Measurements from ENCODE around the gene BPIFA2.

Gene BPIFA2

DNA sequence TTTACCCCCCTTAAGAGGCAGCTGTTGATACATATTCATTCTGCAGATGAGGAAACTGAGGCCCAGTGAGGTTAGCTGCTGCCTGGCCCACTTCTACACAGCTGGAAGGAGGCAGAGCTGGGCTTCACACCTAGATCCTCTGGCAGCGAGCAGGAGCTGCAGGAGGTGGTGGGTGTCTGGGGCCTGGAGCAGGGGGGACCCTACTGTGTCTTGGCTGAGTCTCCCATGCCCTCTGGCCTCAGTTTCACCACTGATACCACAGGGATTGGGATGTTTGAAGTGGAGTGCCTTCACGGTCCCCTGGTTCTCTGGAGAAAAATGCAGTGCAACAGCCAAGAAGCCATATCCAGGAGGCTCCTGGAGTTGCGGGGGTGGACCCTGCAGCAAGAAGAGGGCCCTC, 8.2 kb upstream of the BPIFA2 start:
- Histone ChIP-seq H3K4me1 (ENCODE audit: insufficient read depth, low read length, poor library complexity, severe bottlenecking) (no peaks in the 10 kb centered on the region), H3K27me3 (ENCODE audit: insufficient read depth, low read length, poor library complexity, severe bottlenecking) (no peaks in the 10 kb centered on the region), H3K9me3 (ENCODE audit: insufficient read depth, low read depth, low read length) (no peaks in the 10 kb centered on the region), H3K9me2 (replicated peaks; ENCODE audit: low read depth, low read length) (no peaks in the 10 kb centered on the region), H3K36me3 (ENCODE audit: insufficient read depth, low read length) (no peaks in the 10 kb centered on the region), H3F3A (ENCODE audit: low read depth) (no peaks in the 10 kb centered on the region), H2AFZ (ENCODE audit: low read length) (no peak overlapping the region), H3K4me2 (ENCODE audit: low read depth, low read length, poor library complexity, severe bottlenecking) (no peak overlapping the region), H3K79me2 (ENCODE audit: insufficient read depth, low read length) (no peaks in the 10 kb centered on the region), H3K4me3 (ENCODE audit: low read length, poor library complexity, severe bottlenecking) (no peak overlapping the region), H3K9ac (ENCODE audit: low read depth, low read length, poor library complexity, severe bottlenecking) (no peak overlapping the region), H4K20me1 (ENCODE audit: insufficient read depth, low read length, poor library complexity, severe bottlenecking) (no peaks in the 10 kb centered on the region)
- TF ChIP-seq EZH2phosphoT487 (IDR thresholded peaks at IDR 0.05; ENCODE audit: borderline replicate concordance) = no peak
- TF ChIP-seq, protein P1, sequence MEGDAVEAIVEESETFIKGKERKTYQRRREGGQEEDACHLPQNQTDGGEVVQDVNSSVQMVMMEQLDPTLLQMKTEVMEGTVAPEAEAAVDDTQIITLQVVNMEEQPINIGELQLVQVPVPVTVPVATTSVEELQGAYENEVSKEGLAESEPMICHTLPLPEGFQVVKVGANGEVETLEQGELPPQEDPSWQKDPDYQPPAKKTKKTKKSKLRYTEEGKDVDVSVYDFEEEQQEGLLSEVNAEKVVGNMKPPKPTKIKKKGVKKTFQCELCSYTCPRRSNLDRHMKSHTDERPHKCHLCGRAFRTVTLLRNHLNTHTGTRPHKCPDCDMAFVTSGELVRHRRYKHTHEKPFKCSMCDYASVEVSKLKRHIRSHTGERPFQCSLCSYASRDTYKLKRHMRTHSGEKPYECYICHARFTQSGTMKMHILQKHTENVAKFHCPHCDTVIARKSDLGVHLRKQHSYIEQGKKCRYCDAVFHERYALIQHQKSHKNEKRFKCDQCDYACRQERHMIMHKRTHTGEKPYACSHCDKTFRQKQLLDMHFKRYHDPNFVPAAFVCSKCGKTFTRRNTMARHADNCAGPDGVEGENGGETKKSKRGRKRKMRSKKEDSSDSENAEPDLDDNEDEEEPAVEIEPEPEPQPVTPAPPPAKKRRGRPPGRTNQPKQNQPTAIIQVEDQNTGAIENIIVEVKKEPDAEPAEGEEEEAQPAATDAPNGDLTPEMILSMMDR (conservative IDR thresholded peaks at IDR 0.05; ENCODE audit: low read length) = no peak

DNA sequence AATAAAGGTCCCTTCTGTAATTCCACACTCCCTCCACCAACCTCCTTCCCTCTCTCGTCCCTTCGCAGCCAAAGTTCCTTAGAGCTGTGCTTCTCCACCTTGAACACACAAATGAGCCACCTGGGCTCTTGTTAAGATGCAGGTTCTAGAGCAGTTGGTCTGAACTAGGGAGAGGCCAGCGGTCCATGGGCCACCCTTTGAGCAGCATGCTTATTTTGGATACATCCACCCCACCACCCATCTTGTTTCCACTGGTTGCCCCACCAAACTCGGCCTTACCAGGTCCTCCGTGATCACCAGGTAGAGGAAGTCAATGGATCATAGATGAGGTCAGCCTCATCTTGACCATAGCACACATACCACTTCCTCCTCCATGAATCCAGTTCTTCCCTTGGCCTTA, 7.3 kb upstream of the BPIFA2 start:
- Histone ChIP-seq H3F3A (ENCODE audit: low read depth) (no peaks in the 10 kb centered on the region), H4K20me1 (ENCODE audit: insufficient read depth, low read length, poor library complexity, severe bottlenecking) (no peaks in the 10 kb centered on the region), H3K4me3 (ENCODE audit: low read length, poor library complexity, severe bottlenecking) (no peak overlapping the region), H3K4me2 (ENCODE audit: low read depth, low read length, poor library complexity, severe bottlenecking) (no peak overlapping the region), H3K4me1 (ENCODE audit: insufficient read depth, low read length, poor library complexity, severe bottlenecking) (no peaks in the 10 kb centered on the region), H2AFZ (ENCODE audit: low read length) (no peak overlapping the region), H3K9ac (ENCODE audit: low read depth, low read length, poor library complexity, severe bottlenecking) (no peak overlapping the region), H3K9me2 (replicated peaks; ENCODE audit: low read depth, low read length) (no peaks in the 10 kb centered on the region), H3K9me3 (ENCODE audit: insufficient read depth, low read depth, low read length) (no peaks in the 10 kb centered on the region), H3K27me3 (ENCODE audit: insufficient read depth, low read length, poor library complexity, severe bottlenecking) (no peaks in the 10 kb centered on the region), H3K79me2 (ENCODE audit: insufficient read depth, low read length) (no peaks in the 10 kb centered on the region), H3K36me3 (ENCODE audit: insufficient read depth, low read length) (no peaks in the 10 kb centered on the region)
- TF ChIP-seq EZH2phosphoT487 (IDR thresholded peaks at IDR 0.05; ENCODE audit: borderline replicate concordance) = no peak

DNA sequence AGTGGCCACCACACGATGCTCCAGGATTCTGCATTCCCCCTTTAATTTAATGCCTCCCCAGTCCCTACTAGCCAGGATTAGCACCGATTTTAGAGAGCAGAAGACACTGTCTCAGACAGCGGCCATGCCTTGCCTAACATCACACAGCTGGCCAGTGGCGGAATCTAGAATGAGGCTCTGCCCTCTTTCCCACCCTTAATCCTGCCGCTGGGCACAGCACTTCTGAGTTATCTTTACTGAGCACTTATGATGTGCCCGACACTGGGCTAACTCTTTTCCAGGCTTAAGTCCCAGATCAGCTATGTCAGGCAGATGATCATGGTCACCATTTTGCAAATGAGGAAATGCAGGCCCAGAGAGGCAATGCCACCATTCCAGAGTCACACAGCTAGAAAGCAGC, 5.6 kb upstream of the BPIFA2 start:
- TF ChIP-seq EZH2phosphoT487 (IDR thresholded peaks at IDR 0.05; ENCODE audit: borderline replicate concordance) = no peak
- TF ChIP-seq, protein P1 (conservative IDR thresholded peaks at IDR 0.05; ENCODE audit: low read length) = no peak
- no peak overlapping the region for H3K9ac ChIP-seq (ENCODE audit: low read depth, low read length, poor library complexity, severe bottlenecking)
- H3K4me1 ChIP-seq (ENCODE audit: insufficient read depth, low read length, poor library complexity, severe bottlenecking) = no peaks in the 10 kb centered on the region
- H4K20me1 ChIP-seq (ENCODE audit: insufficient read depth, low read length, poor library complexity, severe bottlenecking) = no peaks in the 10 kb centered on the region
- H3K9me3 ChIP-seq (ENCODE audit: insufficient read depth, low read depth, low read length) = peaks cover 2% of the 10 kb centered on the region; the same call in 1 of the 2 replicates
- H3K79me2 ChIP-seq (ENCODE audit: insufficient read depth, low read length) = no peaks in the 10 kb centered on the region
- no peaks in the 10 kb centered on the region for H3K9me2 ChIP-seq (replicated peaks; ENCODE audit: low read depth, low read length)
- H2AFZ ChIP-seq (ENCODE audit: low read length) = no peak overlapping the region
- H3K4me2 ChIP-seq (ENCODE audit: low read depth, low read length, poor library complexity, severe bottlenecking) = no peak overlapping the region
- H3K36me3 ChIP-seq (ENCODE audit: insufficient read depth, low read length) = no peaks in the 10 kb centered on the region
- H3F3A ChIP-seq (ENCODE audit: low read depth) = no peaks in the 10 kb centered on the region
- no peak overlapping the region for H3K4me3 ChIP-seq (ENCODE audit: low read length, poor library complexity, severe bottlenecking)
- no peaks in the 10 kb centered on the region for H3K27me3 ChIP-seq (ENCODE audit: insufficient read depth, low read length, poor library complexity, severe bottlenecking)

DNA sequence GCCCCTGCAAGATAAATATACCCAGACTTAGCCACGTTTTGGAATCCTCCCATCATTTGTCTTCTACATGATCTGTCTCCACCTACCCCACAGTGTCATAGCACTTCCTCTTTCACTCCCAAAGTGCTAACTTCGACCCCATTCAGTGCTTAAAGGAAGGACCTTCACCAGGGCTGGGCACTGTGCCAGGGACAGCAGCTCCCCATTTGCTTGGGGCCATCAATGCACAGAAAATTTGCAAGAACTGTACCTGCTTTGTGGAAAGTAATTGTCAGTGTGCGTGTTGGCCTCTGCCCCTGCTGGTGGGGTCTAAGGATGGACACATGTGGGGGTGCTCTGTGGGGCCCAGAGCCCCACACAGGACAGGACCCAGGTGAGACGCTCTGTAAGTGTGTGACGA, 5.2 kb upstream of the BPIFA2 start:
- Histone ChIP-seq H3K9ac (ENCODE audit: low read depth, low read length, poor library complexity, severe bottlenecking) (no peak overlapping the region), H3K4me2 (ENCODE audit: low read depth, low read length, poor library complexity, severe bottlenecking) (no peak overlapping the region), H3K9me2 (replicated peaks; ENCODE audit: low read depth, low read length) (no peaks in the 10 kb centered on the region), H3F3A (ENCODE audit: low read depth) (no peaks in the 10 kb centered on the region), H3K36me3 (ENCODE audit: insufficient read depth, low read length) (no peaks in the 10 kb centered on the region), H2AFZ (ENCODE audit: low read length) (no peak overlapping the region), H3K4me3 (ENCODE audit: low read length, poor library complexity, severe bottlenecking) (no peak overlapping the region), H4K20me1 (ENCODE audit: insufficient read depth, low read length, poor library complexity, severe bottlenecking) (no peaks in the 10 kb centered on the region), H3K79me2 (ENCODE audit: insufficient read depth, low read length) (no peaks in the 10 kb centered on the region), H3K27me3 (ENCODE audit: insufficient read depth, low read length, poor library complexity, severe bottlenecking) (no peaks in the 10 kb centered on the region), H3K9me3 (ENCODE audit: insufficient read depth, low read depth, low read length) (peaks cover 6% of the 10 kb centered on the region; the same call in 1 of the 2 replicates), H3K4me1 (ENCODE audit: insufficient read depth, low read length, poor library complexity, severe bottlenecking) (no peaks in the 10 kb centered on the region)
- no peak for TF ChIP-seq EZH2phosphoT487 (IDR thresholded peaks at IDR 0.05; ENCODE audit: borderline replicate concordance)
- TF ChIP-seq, protein P1 (conservative IDR thresholded peaks at IDR 0.05; ENCODE audit: low read length) = no peak

All from Loucy (cell line).